ENCODE results near the gene PPM1K. TPM values are rescaled to one million over a fixed set of nuclear protein-coding genes. Genes with fewer than 3 reads are reported as not detected.

The PPM1K gene
- total RNA-seq, 1 experiment from 2014 or later, result 10.4 TPM

GRCh38 chr4:88244056-88244455 is 40.3 kb downstream of the PPM1K start:
- Histone ChIP-seq H2AK5ac (ENCODE audit: insufficient read length, low read length) (no peak overlapping the region), H3K27me3 (ENCODE audit: insufficient read depth, low read length) (no peaks in the 10 kb centered on the region), H4K8ac (replicated peaks; ENCODE audit: insufficient read length, low read depth, low read length) (no peak overlapping the region), H3K14ac (ENCODE audit: insufficient read depth, low read length) (no peak overlapping the region), H3K79me1 (ENCODE audit: insufficient read depth, low read depth, low read length, poor library complexity, severe bottlenecking) (no peaks in the 10 kb centered on the region), H4K20me1 (ENCODE audit: control insufficient read depth, insufficient read depth, insufficient read length) (no peaks in the 10 kb centered on the region), H3K4me2 (ENCODE audit: insufficient read depth, insufficient read length, low read length) (no peak overlapping the region), H4K91ac (ENCODE audit: insufficient read length, low read depth, low read length) (no peak overlapping the region), H3K18ac (ENCODE audit: insufficient read length, low read depth, low read length) (no peak overlapping the region), H3K9ac (ENCODE audit: extremely low read depth, insufficient read length, low read length) (no peak overlapping the region), H3K4ac (ENCODE audit: low read depth, low read length) (no peak overlapping the region), H3K27ac (ENCODE audit: insufficient read length, low read depth, low read length) (no peak overlapping the region), H3K9me3 (ENCODE audit: control insufficient read depth, low read depth, low read length) (no peaks in the 10 kb centered on the region), H2BK120ac (ENCODE audit: low read depth, low read length, poor library complexity, severe bottlenecking) (no peak overlapping the region), H3K79me2 (ENCODE audit: insufficient read depth, low read length) (no peaks in the 10 kb centered on the region; the same call in 1 of the 2 replicates), H3T11ph (ENCODE audit: low read length) (no peak overlapping the region), H3K23ac (ENCODE audit: insufficient read length, low read depth, low read length) (no peak overlapping the region), H3K23me2 (ENCODE audit: insufficient read length, low read depth, low read length, poor library complexity, severe bottlenecking) (no peaks in the 10 kb centered on the region), H4K5ac (ENCODE audit: insufficient read length, low read depth, low read length) (no peak overlapping the region), H2BK20ac (ENCODE audit: low read depth, low read length, poor library complexity, severe bottlenecking) (no peak overlapping the region), H3K56ac (ENCODE audit: insufficient read length, low read depth, low read length) (no peak overlapping the region), H2BK5ac (ENCODE audit: insufficient read length, low read length) (no peak overlapping the region), H2BK12ac (ENCODE audit: insufficient read length, low read depth, low read length) (no peak overlapping the region), H2BK15ac (ENCODE audit: low read depth, low read length) (no peak overlapping the region), H2AFZ (ENCODE audit: low read length) (no peak overlapping the region), H3K4me1 (ENCODE audit: insufficient read depth, low read length) (no peaks in the 10 kb centered on the region)
- Mint-ChIP-seq H3K27ac (no peak overlapping the region), H3K36me3 (ENCODE audit: insufficient read depth in 1 of 3, low read depth in 3 of 3) (no peaks in the 10 kb centered on the region), H3K4me1 (peaks cover 0 to 5% of the 10 kb centered on the region in 2 experiments; a peak in 2 of 4 replicates), H3K9me3 (no peaks in the 10 kb centered on the region; a peak in 1 of 5 replicates), H3K4me3 (no peak overlapping the region), H3K27me3 (ENCODE audit: low read depth) (no peaks in the 10 kb centered on the region)
- TF ChIP-seq, protein P1, sequence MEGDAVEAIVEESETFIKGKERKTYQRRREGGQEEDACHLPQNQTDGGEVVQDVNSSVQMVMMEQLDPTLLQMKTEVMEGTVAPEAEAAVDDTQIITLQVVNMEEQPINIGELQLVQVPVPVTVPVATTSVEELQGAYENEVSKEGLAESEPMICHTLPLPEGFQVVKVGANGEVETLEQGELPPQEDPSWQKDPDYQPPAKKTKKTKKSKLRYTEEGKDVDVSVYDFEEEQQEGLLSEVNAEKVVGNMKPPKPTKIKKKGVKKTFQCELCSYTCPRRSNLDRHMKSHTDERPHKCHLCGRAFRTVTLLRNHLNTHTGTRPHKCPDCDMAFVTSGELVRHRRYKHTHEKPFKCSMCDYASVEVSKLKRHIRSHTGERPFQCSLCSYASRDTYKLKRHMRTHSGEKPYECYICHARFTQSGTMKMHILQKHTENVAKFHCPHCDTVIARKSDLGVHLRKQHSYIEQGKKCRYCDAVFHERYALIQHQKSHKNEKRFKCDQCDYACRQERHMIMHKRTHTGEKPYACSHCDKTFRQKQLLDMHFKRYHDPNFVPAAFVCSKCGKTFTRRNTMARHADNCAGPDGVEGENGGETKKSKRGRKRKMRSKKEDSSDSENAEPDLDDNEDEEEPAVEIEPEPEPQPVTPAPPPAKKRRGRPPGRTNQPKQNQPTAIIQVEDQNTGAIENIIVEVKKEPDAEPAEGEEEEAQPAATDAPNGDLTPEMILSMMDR (conservative IDR thresholded peaks at IDR 0.05), result no peak
- DNase-seq, result no peak
- no CpG with 5 or more reads among the region's 13 CpGs for WGBS (ENCODE audit: extremely low coverage, insufficient read length, low lambda C conversion rate)

Data from H9 (cell line).